22Rv1 (cell line): ENCODE data around the gene RPL28.

ENCODE experiments used
- H3K27ac ChIP-seq: fragments of 450-650 bp; 2 replicates; pipeline ENCODE4 v1.5.1; 2017
- CTCF ChIP-seq: fragments of 450-650 bp; IDR thresholded peaks from 2 replicates; pipeline ENCODE4 v1.5.1; 2017; ENCODE audit warnings: mild to moderate bottlenecking
- ZFX ChIP-seq: fragments of 450-650 bp; IDR thresholded peaks from 2 replicates; pipeline ENCODE4 v1.6.1; 2017; ENCODE audit warnings: antibody characterized with exemption, borderline replicate concordance

RPL28 gene

GRCh38 chr19:55405638-55406037 lies 19.9 kb downstream of the RPL28 start:
- H3K27ac ChIP-seq, result peak overlapping the region; percentile 94
- TF ChIP-seq ZFX (no peak), CTCF (no peak)

GRCh38 chr19:55406091-55406825 lies 20.5 kb downstream of the RPL28 start:
- H3K27ac ChIP-seq, result peak overlapping the region; percentile 94
- no peak for TF ChIP-seq ZFX
- TF ChIP-seq CTCF, result no peak

- TF ChIP-seq ZFX (no peak), CTCF (no peak)
These were observed 21.3 kb downstream of the RPL28 start for GRCh38 chr19:55406826-55407549.

GRCh38 chr19:55407550-55407799 lies 21.7 kb downstream of the RPL28 start, which contains the start of gene UBE2S:
TSS of gene UBE2S (minus strand) at chr19:55407788. CDS start at chr19:55407589, 199 bp downstream.
- H3K27ac ChIP-seq, result peak within 1 kb of the TSS; percentile 94

More at GRCh38 chr19:55406826-55407549, 21.3 kb downstream of the RPL28 start:
- peak overlapping the region; percentile 94 for H3K27ac ChIP-seq

- H3K27ac ChIP-seq, result peak overlapping the region; percentile 94
- no peak for TF ChIP-seq CTCF
- TF ChIP-seq ZFX, result no peak
These were observed 22.2 kb downstream of the RPL28 start for GRCh38 chr19:55407800-55408532.

- TF ChIP-seq ZFX, result no peak
- TF ChIP-seq CTCF, result no peak
- H3K27ac ChIP-seq, result peak overlapping the region; percentile 94
These were observed 22.8 kb downstream of the RPL28 start for GRCh38 chr19:55408533-55408872.

GRCh38 chr19:55409179-55409578 lies 23.4 kb downstream of the RPL28 start:
- H3K27ac ChIP-seq, result peak overlapping the region; percentile 94

GRCh38 chr19:55410168-55410567 lies 24.4 kb downstream of the RPL28 start:
- no peak for TF ChIP-seq CTCF
- no peak for TF ChIP-seq ZFX
- H3K27ac ChIP-seq, result no peak overlapping the region
